ENCODE data around the gene STOML2.

- TF ChIP-seq CTCF (IDR thresholded peaks at IDR 0.05) (no peak), POLR2A (IDR thresholded peaks at IDR 0.05) (no peak)
These were observed 33.1 kb upstream of the STOML2 start for GRCh38 chr9:35135988-35136387.
